ENCODE results near the gene PYDC1.

The PYDC1 gene

GRCh38 chr16:31190818-31191444, 26.0 kb downstream of the PYDC1 start:
- Histone ChIP-seq H3K36me3 (ENCODE audit: insufficient read depth, low read depth, low read length) (peaks cover 100% of the 10 kb centered on the region), H3K4me3 (ENCODE audit: low read length) (no peak overlapping the region), H3K27me3 (ENCODE audit: insufficient read depth, low read length) (no peaks in the 10 kb centered on the region), H3K9me3 (ENCODE audit: insufficient read depth, low read depth, low read length) (no peaks in the 10 kb centered on the region), H3K9ac (ENCODE audit: low read depth, low read length) (no peak overlapping the region), H3K27ac (ENCODE audit: low read length) (no peak overlapping the region), H3K4me1 (ENCODE audit: insufficient read depth, low read length) (no peaks in the 10 kb centered on the region)

- H3K27me3 ChIP-seq (ENCODE audit: insufficient read depth, low read length): no peaks in the 10 kb centered on the region
- H3K36me3 ChIP-seq (ENCODE audit: insufficient read depth, low read depth, low read length): peaks cover 100% of the 10 kb centered on the region
- H3K4me1 ChIP-seq (ENCODE audit: insufficient read depth, low read length): no peaks in the 10 kb centered on the region
- no peak overlapping the region for H3K9ac ChIP-seq (ENCODE audit: low read depth, low read length)
- H3K27ac ChIP-seq (ENCODE audit: low read length): no peak overlapping the region
- no peak overlapping the region for H3K4me3 ChIP-seq (ENCODE audit: low read length)
- no peaks in the 10 kb centered on the region for H3K9me3 ChIP-seq (ENCODE audit: insufficient read depth, low read depth, low read length)
Observed at GRCh38 chr16:31190061-31190460, 26.9 kb downstream of the PYDC1 start.

GRCh38 chr16:31189412-31189778, 27.5 kb downstream of the PYDC1 start:
- no peak overlapping the region for H3K27ac ChIP-seq (ENCODE audit: low read length)
- no peak overlapping the region for H3K9ac ChIP-seq (ENCODE audit: low read depth, low read length)
- H3K27me3 ChIP-seq (ENCODE audit: insufficient read depth, low read length): no peaks in the 10 kb centered on the region
- peaks cover 100% of the 10 kb centered on the region for H3K36me3 ChIP-seq (ENCODE audit: insufficient read depth, low read depth, low read length)
- no peaks in the 10 kb centered on the region for H3K4me1 ChIP-seq (ENCODE audit: insufficient read depth, low read length)
- H3K9me3 ChIP-seq (ENCODE audit: insufficient read depth, low read depth, low read length): no peaks in the 10 kb centered on the region
- H3K4me3 ChIP-seq (ENCODE audit: low read length): no peak overlapping the region

- no peak overlapping the region for H3K4me3 ChIP-seq (ENCODE audit: low read length)
- H3K9ac ChIP-seq (ENCODE audit: low read depth, low read length): no peak overlapping the region
- H3K9me3 ChIP-seq (ENCODE audit: insufficient read depth, low read depth, low read length): no peaks in the 10 kb centered on the region
- peaks cover 100% of the 10 kb centered on the region for H3K36me3 ChIP-seq (ENCODE audit: insufficient read depth, low read depth, low read length)
- H3K27me3 ChIP-seq (ENCODE audit: insufficient read depth, low read length): no peaks in the 10 kb centered on the region
- H3K4me1 ChIP-seq (ENCODE audit: insufficient read depth, low read length): no peaks in the 10 kb centered on the region
- H3K27ac ChIP-seq (ENCODE audit: low read length): no peak overlapping the region
Observed at GRCh38 chr16:31188450-31189411, 28.2 kb downstream of the PYDC1 start.

- H3K4me3 ChIP-seq (ENCODE audit: low read length): no peak overlapping the region
- H3K9ac ChIP-seq (ENCODE audit: low read depth, low read length): no peak overlapping the region
- no peaks in the 10 kb centered on the region for H3K4me1 ChIP-seq (ENCODE audit: insufficient read depth, low read length)
- H3K27me3 ChIP-seq (ENCODE audit: insufficient read depth, low read length): no peaks in the 10 kb centered on the region
- peaks cover 100% of the 10 kb centered on the region for H3K36me3 ChIP-seq (ENCODE audit: insufficient read depth, low read depth, low read length)
- H3K27ac ChIP-seq (ENCODE audit: low read length): no peak overlapping the region
- no peaks in the 10 kb centered on the region for H3K9me3 ChIP-seq (ENCODE audit: insufficient read depth, low read depth, low read length)
Observed at GRCh38 chr16:31187808-31188189, 29.1 kb downstream of the PYDC1 start.

DNA sequence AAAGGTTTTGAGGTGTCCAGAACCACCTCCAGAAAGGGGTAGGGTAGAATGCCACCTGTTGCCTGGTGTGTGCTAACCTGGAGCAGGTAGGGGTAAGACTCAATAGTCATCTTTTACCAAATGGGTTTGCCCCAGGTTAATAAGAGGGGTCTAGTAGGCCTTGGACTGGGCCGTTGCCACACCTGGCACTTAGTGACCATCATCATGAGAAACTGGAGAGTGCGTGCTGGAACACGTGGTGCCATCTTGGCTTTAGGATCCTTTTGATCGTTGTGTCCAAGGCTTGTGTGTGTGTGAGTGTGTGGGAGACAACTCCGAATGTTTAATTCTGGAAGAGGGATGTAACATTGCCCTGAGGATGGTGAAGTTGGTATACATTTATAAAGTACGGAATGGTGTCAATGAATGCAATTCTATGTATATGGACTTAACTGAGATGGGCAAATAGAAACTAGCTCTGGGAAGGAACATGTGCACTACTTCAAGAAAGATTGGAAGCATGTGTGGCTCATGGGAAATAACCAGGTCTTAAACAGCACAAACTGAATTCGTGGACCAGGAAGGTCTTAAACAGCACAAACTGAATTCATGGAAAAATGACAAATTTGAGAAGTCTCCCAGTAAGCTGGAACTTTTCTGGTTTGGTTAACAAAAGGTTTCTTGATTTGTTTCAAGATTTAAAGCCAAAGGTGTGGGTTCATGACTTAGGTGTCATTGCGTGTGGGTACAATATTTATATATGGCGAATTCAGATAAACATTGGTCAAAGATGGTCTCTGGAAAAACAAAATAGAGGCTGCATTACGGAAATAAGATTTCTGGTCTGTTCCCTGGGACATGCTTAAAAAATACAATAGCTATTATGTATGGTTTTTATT, 29.8 kb downstream of the PYDC1 start:
- no peak overlapping the region for H3K9ac ChIP-seq (ENCODE audit: low read depth, low read length)
- peaks cover 3% of the 10 kb centered on the region; the same call in 1 of the 2 replicates for H3K4me1 ChIP-seq (ENCODE audit: insufficient read depth, low read length)
- H3K4me3 ChIP-seq (ENCODE audit: low read length): no peak overlapping the region
- peaks cover 100% of the 10 kb centered on the region for H3K36me3 ChIP-seq (ENCODE audit: insufficient read depth, low read depth, low read length)
- no peaks in the 10 kb centered on the region for H3K9me3 ChIP-seq (ENCODE audit: insufficient read depth, low read depth, low read length)
- no peaks in the 10 kb centered on the region for H3K27me3 ChIP-seq (ENCODE audit: insufficient read depth, low read length)
- H3K27ac ChIP-seq (ENCODE audit: low read length): no peak overlapping the region

- Histone ChIP-seq H3K27ac (ENCODE audit: low read length) (no peak overlapping the region), H3K9ac (ENCODE audit: low read depth, low read length) (no peak overlapping the region), H3K27me3 (ENCODE audit: insufficient read depth, low read length) (no peaks in the 10 kb centered on the region), H3K4me1 (ENCODE audit: insufficient read depth, low read length) (peaks cover 3% of the 10 kb centered on the region; the same call in 1 of the 2 replicates), H3K9me3 (ENCODE audit: insufficient read depth, low read depth, low read length) (no peaks in the 10 kb centered on the region), H3K4me3 (ENCODE audit: low read length) (no peak overlapping the region), H3K36me3 (ENCODE audit: insufficient read depth, low read depth, low read length) (peaks cover 100% of the 10 kb centered on the region)
Observed at GRCh38 chr16:31186176-31186575, 30.8 kb downstream of the PYDC1 start.

DNA sequence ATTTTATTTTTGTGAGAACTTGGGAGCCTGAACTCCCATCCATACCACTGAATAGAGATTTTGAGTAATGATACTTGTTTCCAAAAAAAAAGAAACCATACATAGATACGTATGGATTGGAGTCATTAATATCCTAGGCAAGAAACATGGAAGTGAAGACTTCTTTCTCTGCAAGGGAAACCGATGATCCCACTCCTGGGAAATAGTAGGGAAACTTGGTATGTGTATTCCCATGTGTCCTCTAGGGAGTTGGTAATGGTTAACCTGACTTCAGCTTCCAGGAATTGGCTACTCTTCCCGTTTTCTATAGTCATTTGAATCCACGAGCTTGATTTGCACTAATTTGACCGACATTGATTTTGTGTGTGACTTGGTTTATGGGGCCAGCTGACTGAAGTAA, 31.6 kb downstream of the PYDC1 start:
- Histone ChIP-seq H3K36me3 (ENCODE audit: insufficient read depth, low read depth, low read length) (peaks cover 94% of the 10 kb centered on the region), H3K27ac (ENCODE audit: low read length) (no peak overlapping the region), H3K4me1 (ENCODE audit: insufficient read depth, low read length) (peaks cover 3% of the 10 kb centered on the region; the same call in 1 of the 2 replicates), H3K27me3 (ENCODE audit: insufficient read depth, low read length) (no peaks in the 10 kb centered on the region), H3K9me3 (ENCODE audit: insufficient read depth, low read depth, low read length) (no peaks in the 10 kb centered on the region), H3K4me3 (ENCODE audit: low read length) (no peak overlapping the region), H3K9ac (ENCODE audit: low read depth, low read length) (no peak overlapping the region)

DNA sequence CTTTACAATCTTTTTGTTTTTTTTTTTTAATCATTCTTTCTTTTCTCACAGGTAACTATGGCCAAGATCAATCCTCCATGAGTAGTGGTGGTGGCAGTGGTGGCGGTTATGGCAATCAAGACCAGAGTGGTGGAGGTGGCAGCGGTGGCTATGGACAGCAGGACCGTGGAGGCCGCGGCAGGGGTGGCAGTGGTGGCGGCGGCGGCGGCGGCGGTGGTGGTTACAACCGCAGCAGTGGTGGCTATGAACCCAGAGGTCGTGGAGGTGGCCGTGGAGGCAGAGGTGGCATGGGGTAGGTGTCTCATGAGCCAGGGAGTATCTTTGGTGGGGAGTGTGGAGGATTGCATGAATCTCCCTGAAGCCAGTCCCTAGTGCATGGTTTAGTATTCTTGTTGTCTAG, 32.0 kb downstream of the PYDC1 start:
- no peak overlapping the region for H3K27ac ChIP-seq (ENCODE audit: low read length)
- peaks cover 3% of the 10 kb centered on the region; the same call in 1 of the 2 replicates for H3K4me1 ChIP-seq (ENCODE audit: insufficient read depth, low read length)
- no peaks in the 10 kb centered on the region for H3K27me3 ChIP-seq (ENCODE audit: insufficient read depth, low read length)
- no peak overlapping the region for H3K9ac ChIP-seq (ENCODE audit: low read depth, low read length)
- no peak overlapping the region for H3K4me3 ChIP-seq (ENCODE audit: low read length)
- no peaks in the 10 kb centered on the region for H3K9me3 ChIP-seq (ENCODE audit: insufficient read depth, low read depth, low read length)
- H3K36me3 ChIP-seq (ENCODE audit: insufficient read depth, low read depth, low read length): peaks cover 89% of the 10 kb centered on the region

GRCh38 chr16:31183432-31184428, 33.2 kb downstream of the PYDC1 start:
- Histone ChIP-seq H3K9me3 (ENCODE audit: insufficient read depth, low read depth, low read length) (no peaks in the 10 kb centered on the region), H3K9ac (ENCODE audit: low read depth, low read length) (no peak overlapping the region), H3K4me1 (ENCODE audit: insufficient read depth, low read length) (peaks cover 7% of the 10 kb centered on the region), H3K27me3 (ENCODE audit: insufficient read depth, low read length) (no peaks in the 10 kb centered on the region), H3K4me3 (ENCODE audit: low read length) (peak overlapping the region; percentile 100; the same call in 1 of the 2 replicates), H3K36me3 (ENCODE audit: insufficient read depth, low read depth, low read length) (peaks cover 78% of the 10 kb centered on the region), H3K27ac (ENCODE audit: low read length) (no peak overlapping the region)
